Activated CD4-positive, alpha-beta T cell treated with anti-CD3 and anti-CD28 coated beads, Interleukin-2, Interleukin-4, amounts not matched to agents 100 ng/mL and 50 ng/mL, durations not matched to agents 16 hours and 8 hours (primary cell): ENCODE measurements around the gene CALCA.
"Not testable (repeated sequence)": the region's sequence is repeated elsewhere in the genome, so short reads cannot be mapped to it uniquely, and the experiment has no call there.

Experiments
- DNase-seq: peaks from one replicate; pipeline ENCODE4 v3.0.0-alpha.2; 2020; ENCODE audit warnings: low spot score

CALCA gene, protein sequence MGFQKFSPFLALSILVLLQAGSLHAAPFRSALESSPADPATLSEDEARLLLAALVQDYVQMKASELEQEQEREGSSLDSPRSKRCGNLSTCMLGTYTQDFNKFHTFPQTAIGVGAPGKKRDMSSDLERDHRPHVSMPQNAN

GRCh38 chr11:14971865-14972580, at the start of gene CALCA:
Gene CALCA (minus strand): TSS chr11:14972351. CDS start chr11:14971192, 1,159 bp downstream.
- no peak for DNase-seq

GRCh38 chr11:15016200-15016599, 44.0 kb upstream of the CALCA start:
- DNase-seq, result no peak

- no peak for DNase-seq
Observed at GRCh38 chr11:15011776-15012345, 39.7 kb upstream of the CALCA start.

DNA sequence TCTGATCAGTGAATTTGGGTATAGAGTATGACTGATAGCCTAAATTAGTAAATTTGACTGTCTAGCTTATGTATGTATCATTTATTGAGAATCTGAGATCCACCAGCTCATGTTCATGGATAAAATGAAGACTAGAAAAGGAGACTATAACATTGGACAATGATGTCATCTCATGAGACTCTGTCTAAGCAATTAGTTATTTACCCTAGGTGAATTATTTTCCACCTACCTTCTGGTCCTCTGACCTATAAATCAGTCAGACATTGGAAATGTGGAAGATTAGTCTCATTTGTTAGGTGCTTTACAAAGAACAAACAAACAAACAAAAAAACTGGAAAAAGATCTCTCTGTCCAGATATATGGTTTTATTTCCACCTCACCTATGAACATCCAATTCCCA, 38.7 kb upstream of the CALCA start:
- no peak for DNase-seq

GRCh38 chr11:15006139-15006759, 34.1 kb upstream of the CALCA start:
- DNase-seq, result peak; percentile 42

GRCh38 chr11:14988133-14988532, 16.0 kb upstream of the CALCA start:
- DNase-seq, result not testable (repeated sequence)

DNA sequence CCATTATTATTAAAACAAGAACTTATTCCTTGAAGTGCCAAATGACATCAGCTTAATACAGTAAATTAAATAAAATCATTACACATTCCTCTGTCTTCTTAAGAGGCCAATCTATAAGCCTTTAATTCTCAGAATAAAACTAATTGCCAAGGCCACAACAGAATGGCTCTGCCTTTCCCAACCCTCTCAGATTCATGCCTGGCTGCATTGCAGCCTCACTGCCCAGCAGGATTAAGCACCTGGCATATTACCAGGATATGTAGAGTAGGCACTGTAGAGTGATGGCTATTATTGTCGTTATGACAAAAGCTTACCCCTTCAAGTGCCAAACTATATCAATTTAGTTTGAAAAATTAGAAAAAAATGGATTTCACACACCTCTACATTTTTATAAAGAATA, 9.4 kb upstream of the CALCA start:
- DNase-seq, result no peak

GRCh38 chr11:14980854-14981253, 8.7 kb upstream of the CALCA start:
- DNase-seq, result no peak

DNA sequence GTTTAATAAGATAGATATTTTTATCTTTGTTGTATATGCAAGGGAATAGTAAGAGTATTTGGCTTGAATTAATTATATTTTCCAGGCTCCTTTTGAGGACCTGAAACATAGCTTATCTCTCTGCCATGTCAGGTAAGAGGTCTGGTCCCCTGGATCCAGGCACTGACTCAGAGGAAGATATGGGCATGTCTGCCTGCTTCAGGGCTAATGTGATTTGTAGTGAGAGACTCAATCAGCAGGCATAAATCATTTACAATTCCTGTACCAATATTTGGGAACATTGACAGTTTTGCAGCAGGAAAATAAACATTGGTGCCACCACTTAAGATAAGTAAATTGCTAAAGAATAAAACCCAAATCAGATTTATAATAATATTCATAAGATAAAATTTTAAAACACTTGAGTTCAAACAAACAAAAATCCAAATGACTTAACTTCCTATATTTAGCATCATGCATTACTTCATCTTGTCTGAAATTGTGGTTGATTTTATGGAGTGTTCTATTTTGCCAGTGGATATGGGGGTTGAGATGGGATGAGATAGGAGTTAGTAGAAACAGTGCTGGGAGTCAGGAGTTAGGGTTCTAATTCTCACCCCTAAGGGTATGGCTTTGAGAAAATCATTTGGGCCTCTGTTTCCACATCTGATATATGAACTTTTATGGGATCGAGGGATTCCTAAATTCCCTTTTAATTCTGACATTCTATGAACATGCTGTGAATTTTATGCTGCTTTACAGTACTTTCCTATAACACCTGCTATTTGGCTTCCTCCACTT, 5.1 kb upstream of the CALCA start:
- DNase-seq, result no peak

GRCh38 chr11:14975252-14975587, 3.1 kb upstream of the CALCA start:
- DNase-seq, result no peak

- DNase-seq, result peak; percentile 63
Observed at GRCh38 chr11:14974515-14975251, 2.5 kb upstream of the CALCA start.

GRCh38 chr11:14973621-14974514, 1.7 kb upstream of the CALCA start:
- DNase-seq, result peak; percentile 9

DNA sequence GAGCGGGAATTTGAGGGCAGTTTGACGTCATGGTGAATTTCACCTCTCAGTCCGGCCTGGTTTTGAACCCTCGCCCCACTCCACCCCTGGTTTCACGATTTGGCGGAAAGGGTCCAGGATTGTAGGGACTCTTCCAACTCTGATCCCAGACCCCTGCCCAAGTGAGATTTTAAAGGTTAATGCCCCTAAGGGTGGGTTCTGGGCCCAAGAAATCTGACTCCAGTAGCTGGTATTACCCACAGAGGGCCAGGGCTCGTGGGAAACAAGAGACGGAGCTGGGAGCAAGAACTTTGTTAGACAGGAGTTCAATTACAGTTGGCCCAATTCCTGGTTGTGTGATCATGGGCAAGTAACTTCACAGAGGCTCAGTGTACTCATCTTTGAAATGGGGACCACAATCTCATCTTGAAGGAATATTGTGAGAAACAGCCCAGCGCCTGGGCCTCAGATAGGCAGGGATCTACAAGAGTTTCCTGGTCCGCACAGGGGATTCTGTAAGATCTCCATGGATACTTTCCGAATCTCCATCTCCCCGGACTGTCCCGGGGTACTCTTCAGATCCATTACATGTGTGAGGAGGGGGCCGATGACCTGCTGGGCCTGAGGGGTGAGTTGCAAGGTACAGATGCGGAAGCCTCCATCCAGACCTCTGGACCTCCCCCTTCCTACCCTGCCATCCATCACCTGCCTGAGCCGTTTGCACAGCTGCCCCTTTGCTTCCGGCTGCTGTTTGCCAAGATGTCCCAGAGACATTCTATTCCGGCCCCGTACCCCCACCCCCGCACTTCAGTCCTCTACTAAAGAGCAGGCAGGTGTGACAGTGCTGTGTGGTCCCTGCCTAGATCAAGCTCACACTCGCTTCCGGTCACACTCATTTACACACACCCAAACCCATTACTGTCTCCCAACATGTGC, 687 bp upstream of the CALCA start:
- no peak for DNase-seq

DNA sequence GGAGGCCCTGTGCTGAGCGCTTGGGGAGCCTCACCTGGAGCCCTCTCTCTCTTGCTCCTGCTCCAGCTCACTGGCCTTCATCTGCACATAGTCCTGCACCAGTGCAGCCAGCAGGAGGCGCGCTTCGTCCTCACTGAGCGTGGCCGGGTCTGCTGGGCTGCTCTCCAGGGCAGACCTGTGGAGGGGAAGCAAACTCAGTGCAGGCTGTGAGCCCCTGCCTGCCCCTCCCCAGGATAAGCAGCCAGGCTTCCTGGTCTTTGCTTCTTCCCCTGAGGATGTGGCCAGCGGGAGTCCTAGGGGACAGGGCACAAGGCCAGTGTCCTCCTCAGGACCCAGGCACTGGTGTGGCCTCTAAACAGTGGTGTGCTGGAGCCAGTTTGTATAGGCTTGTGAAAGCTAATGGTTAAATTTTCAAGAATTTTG, 2.2 kb downstream of the CALCA start:
- DNase-seq, result peak; percentile 56

DNA sequence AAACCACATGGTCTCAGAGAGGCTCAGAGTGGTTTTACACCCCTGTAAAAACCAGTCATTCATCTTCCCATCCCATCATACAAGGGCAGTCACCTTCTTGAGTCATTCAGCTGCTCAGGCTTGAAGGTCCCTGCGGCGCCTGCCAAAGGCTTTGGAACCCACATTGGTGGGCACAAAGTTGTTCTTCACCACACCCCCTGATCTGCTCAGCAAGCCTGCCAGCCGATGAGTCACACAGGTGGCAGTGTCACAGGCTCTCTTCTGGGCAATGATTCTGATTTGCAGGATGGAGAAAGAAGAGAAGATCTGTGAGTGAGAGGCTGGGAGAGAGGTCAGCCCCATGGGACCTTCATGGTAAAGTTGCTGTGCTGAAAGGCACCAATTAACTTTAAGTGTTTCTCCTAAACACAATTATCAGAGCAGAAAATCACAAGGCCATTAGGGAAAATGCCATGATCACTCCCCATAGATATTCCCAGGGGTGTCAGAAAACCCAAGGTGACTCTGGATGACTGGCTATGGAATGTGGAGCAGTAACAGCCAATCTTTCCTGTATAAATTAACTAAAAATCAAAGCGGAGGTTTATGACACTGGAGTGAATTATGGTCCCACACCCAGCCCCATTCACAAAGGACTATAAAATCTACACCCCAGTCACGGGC, 4.4 kb downstream of the CALCA start:
- no peak for DNase-seq

- no peak for DNase-seq
Observed at GRCh38 chr11:14956111-14956510, 16.0 kb downstream of the CALCA start.

- DNase-seq, result no peak
Observed at GRCh38 chr11:14954581-14954980, 17.6 kb downstream of the CALCA start.

DNA sequence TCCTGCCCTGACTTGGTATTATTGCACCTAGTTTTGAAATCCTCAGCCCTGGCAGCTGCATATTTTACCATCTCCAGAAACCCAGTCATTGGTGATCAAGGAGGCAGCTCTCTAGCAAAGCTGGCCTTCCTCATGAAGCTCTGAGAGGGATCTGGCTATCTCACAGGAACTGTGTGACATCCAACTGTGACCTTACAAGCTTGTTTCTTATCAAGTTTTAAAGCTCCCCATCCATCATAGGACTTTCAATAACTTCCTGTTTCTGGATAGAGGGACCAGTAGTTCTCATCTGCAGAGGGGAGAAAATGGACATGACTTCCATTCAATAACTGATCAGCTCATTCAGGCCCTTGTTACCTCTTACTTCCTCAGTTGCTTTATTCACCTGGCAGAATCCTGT, 18.2 kb downstream of the CALCA start:
- DNase-seq, result no peak
